GM23338 (cell line): ENCODE data around the gene CRYM.

Source experiments
- CREB1 ChIP-seq: fragments of 250-450 bp; sonication (Bioruptor Pico); IDR thresholded peaks from 2 replicates; pipeline ENCODE4 v1.5.0; 2020; ENCODE audit warnings: low read depth, mild to moderate bottlenecking, moderate library complexity
- CTCF ChIP-seq, 2 experiments: fragments of 200-600 bp in 1 of 2; sonication (generic) in 1 of 2; conservative IDR thresholded peaks; 2 replicates each; pipeline versions ENCODE4 v1.5.1 to v1.6.1; 2016 to 2017; ENCODE audit warnings: antibody characterized with exemption in 2 of 2, low read depth in 2 of 2, mild to moderate bottlenecking in 2 of 2, moderate library complexity in 1 of 2
- ETS1 ChIP-seq: IDR thresholded peaks from 2 replicates; pipeline ENCODE4 v1.6.1; 2016; ENCODE audit warnings: antibody characterized with exemption
- EZH2 ChIP-seq: fragments of 200-600 bp; sonication (generic); IDR thresholded peaks from one replicate; pipeline ENCODE4 v1.8.0; 2017; ENCODE audit warnings: antibody characterized with exemption, mild to moderate bottlenecking, low read depth; ENCODE audit not compliant: unreplicated experiment
- EZH2phosphoT487 ChIP-seq: fragments of 200-600 bp; sonication (generic); IDR thresholded peaks from one replicate; pipeline ENCODE4 v1.8.1; 2018; ENCODE audit warnings: antibody characterized with exemption; ENCODE audit not compliant: unreplicated experiment
- JUNB ChIP-seq: IDR thresholded peaks from one replicate; pipeline ENCODE4 v1.6.1; 2016; ENCODE audit warnings: antibody characterized with exemption; ENCODE audit not compliant: unreplicated experiment
- POLR2AphosphoS5 ChIP-seq: IDR thresholded peaks from 2 replicates; pipeline ENCODE4 v1.6.1; 2016; ENCODE audit warnings: antibody characterized with exemption, low read depth
- REST ChIP-seq: IDR thresholded peaks from one replicate; pipeline ENCODE4 v1.6.1; 2018; ENCODE audit warnings: antibody characterized with exemption; ENCODE audit not compliant: unreplicated experiment

- TF ChIP-seq CTCF (conservative IDR thresholded peaks at IDR 0.05; ENCODE audit: low read depth in 2 of 2) (no peak), POLR2AphosphoS5 (no peak), REST (no peak), JUNB (no peak), EZH2phosphoT487 (no peak), CREB1 (CRISPR knock-in tag) (no peak), EZH2 (no peak), ETS1 (no peak)
Observed at GRCh38 chr16:21263640-21264570, 14.2 kb downstream of the CRYM start.
